HG03342 (cell line): ENCODE results near the gene LPAR2.

ENCODE experiments used
- ATAC-seq: cut with Tn5 transposase; IDR thresholded peaks from one replicate; pipeline ENCODE4 v1.9.1; 2021; ENCODE audit warnings: mild to moderate bottlenecking, moderate library complexity; ENCODE audit not compliant: unreplicated experiment

LPAR2 gene

GRCh38 chr19:19602136-19602712 is 25.8 kb downstream of the LPAR2 start:
- no peak for ATAC-seq

- no peak for ATAC-seq
Measured at GRCh38 chr19:19600793-19601330, 27.2 kb downstream of the LPAR2 start.

- ATAC-seq, result peak; percentile 16
Measured at GRCh38 chr19:19598728-19599451, 29.1 kb downstream of the LPAR2 start.

- ATAC-seq, result peak; percentile 60
Measured at GRCh38 chr19:19597809-19598306, 30.2 kb downstream of the LPAR2 start.

GRCh38 chr19:19595171-19595701 is 32.8 kb downstream of the LPAR2 start:
- no peak for ATAC-seq

GRCh38 chr19:19594381-19594780 is 33.6 kb downstream of the LPAR2 start:
- no peak for ATAC-seq

GRCh38 chr19:19592690-19593089 is 35.3 kb downstream of the LPAR2 start:
- ATAC-seq, result no peak

- peak; percentile 56 for ATAC-seq
Measured at GRCh38 chr19:19591133-19591825, 36.7 kb downstream of the LPAR2 start.

- no peak for ATAC-seq
Measured at GRCh38 chr19:19588546-19588945, 39.5 kb downstream of the LPAR2 start.

- no peak for ATAC-seq
Measured at GRCh38 chr19:19587771-19588170, 40.2 kb downstream of the LPAR2 start.

- no peak for ATAC-seq
Measured at GRCh38 chr19:19584356-19584755, 43.7 kb downstream of the LPAR2 start.

- ATAC-seq, result no peak
Measured at GRCh38 chr19:19582471-19582870, 45.5 kb downstream of the LPAR2 start.

- no peak for ATAC-seq
Measured at GRCh38 chr19:19581391-19581790, 46.6 kb downstream of the LPAR2 start.

- no peak for ATAC-seq
Measured at GRCh38 chr19:19580418-19580817, 47.6 kb downstream of the LPAR2 start.

- ATAC-seq, result no peak
Measured at GRCh38 chr19:19579533-19580361, 48.3 kb downstream of the LPAR2 start.

GRCh38 chr19:19578252-19578651 is 49.8 kb downstream of the LPAR2 start:
- no peak for ATAC-seq

GRCh38 chr19:19575411-19575810 is 52.6 kb downstream of the LPAR2 start:
- ATAC-seq, result no peak
